ENCODE measurements around the gene CYP8B1. TPM values are rescaled to one million over a fixed set of nuclear protein-coding genes. Genes with fewer than 3 reads are reported as not detected.

The CYP8B1 gene
- total RNA-seq, 1 experiment from 2014 or later: not detected

DNA sequence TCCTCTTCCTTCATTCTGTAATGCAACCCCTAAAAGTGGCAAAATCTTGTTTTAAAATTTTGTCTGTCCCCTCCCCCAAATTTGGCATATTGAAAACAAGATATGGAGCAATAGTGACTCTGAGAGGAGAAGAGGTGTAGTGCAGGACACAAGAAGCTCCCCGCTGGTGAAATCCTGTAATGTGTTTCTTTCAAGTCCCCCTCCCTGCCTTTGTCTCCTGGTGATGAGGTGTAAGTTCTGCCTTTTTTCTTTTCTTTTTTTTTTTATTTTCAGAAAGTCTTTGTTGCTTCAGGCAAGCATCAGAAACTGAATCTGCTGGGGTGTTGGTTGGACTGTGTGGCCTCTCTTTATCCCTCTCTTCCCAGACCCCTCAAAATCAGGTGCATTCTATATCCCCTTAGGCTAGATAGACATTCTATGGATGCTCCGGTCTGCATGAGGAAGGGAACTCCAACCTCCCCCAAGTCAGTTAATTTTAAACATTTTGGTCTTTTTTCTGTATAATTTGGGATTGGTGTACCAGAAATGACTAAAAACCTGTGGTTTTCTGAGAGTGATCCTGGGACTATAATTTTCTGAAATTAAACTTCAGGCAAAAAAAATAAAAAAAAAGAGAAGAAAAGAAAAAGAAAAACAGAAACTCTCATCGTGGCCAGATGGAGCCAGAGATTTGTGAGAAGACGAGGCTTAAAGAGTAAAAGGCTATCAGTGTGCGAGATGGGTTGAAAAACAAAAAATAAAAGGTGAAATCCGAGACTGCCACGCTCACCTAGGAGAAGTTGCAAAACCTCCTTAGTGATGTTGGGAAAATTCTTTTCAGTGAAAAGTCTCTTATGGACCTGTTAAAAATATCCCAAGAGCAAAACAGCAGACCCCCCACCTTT, 45.0 kb downstream of the CYP8B1 start:
- Mint-ChIP-seq H3K9me3 (ENCODE audit: unreplicated experiment) (no peaks in the 10 kb centered on the region), H3K4me3 (ENCODE audit: unreplicated experiment) (no peak overlapping the region), H3K27me3 (ENCODE audit: insufficient read depth, unreplicated experiment) (no peaks in the 10 kb centered on the region), H3K27ac (ENCODE audit: low read depth, unreplicated experiment) (no peak overlapping the region), H3K4me1 (ENCODE audit: insufficient read depth, unreplicated experiment) (peaks cover 47% of the 10 kb centered on the region), H3K36me3 (ENCODE audit: insufficient read depth, unreplicated experiment) (no peaks in the 10 kb centered on the region)
- peak; percentile 63 for DNase-seq (ENCODE audit: unreplicated experiment)
- BruUV-seq (replicated peaks): no TSS peak
- TF ChIP-seq CTCF (IDR thresholded peaks at IDR 0.05; ENCODE audit: unreplicated experiment): peak; percentile 72
- ChIA-PET POLR2A (interaction anchor here (0.6 to 2.8 kb wide), 6 partner anchors 27 to 386 kb away, joined by 3 to 16 read pairs (median 9); partner anchors contain the start of gene HIGD1A), CTCF (interaction anchor here (0.6 to 1.9 kb wide), 23 partner anchors 8 to 1976 kb away, joined by 3 to 17 read pairs (median 3); partner anchors contain the start of genes ACKR2 and SEC22C)
- intact Hi-C loops (cut with micrococcal nuclease): loop anchor here (1.0 to 5.0 kb wide), 6 partner anchors 50 to 573 kb away; partner anchors contain the start of gene SEC22C

DNA sequence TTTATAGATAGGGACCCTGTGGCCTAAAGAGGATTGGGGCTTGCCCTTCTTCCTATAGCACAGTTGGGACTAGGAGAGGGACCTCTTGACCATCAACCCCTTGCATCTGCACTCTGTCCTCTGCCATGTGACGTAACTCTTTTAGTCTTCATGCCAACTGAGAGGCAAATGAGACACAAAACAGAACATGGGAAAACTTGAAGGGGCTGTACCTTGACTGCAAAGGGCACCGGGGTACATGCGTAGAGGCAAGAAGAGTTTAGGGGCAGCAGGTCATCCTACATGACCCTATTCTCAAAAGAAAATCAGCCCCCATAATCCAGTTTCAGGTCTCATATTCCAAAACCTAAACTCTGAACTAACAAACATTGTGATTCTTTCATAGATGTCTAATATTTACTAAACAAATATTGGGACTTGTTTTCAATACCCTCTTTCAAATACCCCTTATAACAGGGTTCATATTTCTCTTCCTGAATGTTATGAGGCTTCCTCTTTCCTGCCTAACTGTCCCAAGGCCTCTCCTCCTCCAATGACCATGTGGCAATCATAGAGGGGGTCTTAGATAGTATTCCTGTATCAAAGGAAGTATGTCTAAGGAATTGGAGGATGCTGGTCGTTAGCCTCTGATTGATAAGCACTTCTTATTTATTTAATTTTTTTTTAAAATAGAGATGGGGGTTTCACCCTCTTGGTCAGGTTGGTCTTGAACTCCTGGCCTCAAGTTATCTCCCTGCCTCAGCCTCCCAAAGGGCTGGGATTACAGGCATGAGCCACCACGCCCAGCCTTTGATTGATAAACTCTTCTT, 45.8 kb downstream of the CYP8B1 start:
- POLR2A ChIA-PET: interaction anchor here (0.6 to 2.8 kb wide), 8 partner anchors 13 to 385 kb away, joined by 3 to 16 read pairs (median 10); partner anchors contain the start of gene HIGD1A

GRCh38 chr3:42829083-42829627, 46.5 kb downstream of the CYP8B1 start:
- Mint-ChIP-seq H3K27me3 (ENCODE audit: insufficient read depth, unreplicated experiment) (no peaks in the 10 kb centered on the region), H3K27ac (ENCODE audit: low read depth, unreplicated experiment) (peak overlapping the region; percentile 28), H3K36me3 (ENCODE audit: insufficient read depth, unreplicated experiment) (no peaks in the 10 kb centered on the region), H3K9me3 (ENCODE audit: unreplicated experiment) (no peaks in the 10 kb centered on the region), H3K4me1 (ENCODE audit: insufficient read depth, unreplicated experiment) (peaks cover 58% of the 10 kb centered on the region), H3K4me3 (ENCODE audit: unreplicated experiment) (no peak overlapping the region)
- no peak for TF ChIP-seq CTCF (IDR thresholded peaks at IDR 0.05; ENCODE audit: unreplicated experiment)
- intact Hi-C loops (cut with micrococcal nuclease): no loop called here
- no TSS peak for BruUV-seq (replicated peaks)
- POLR2A ChIA-PET: interaction anchor here (0.6 to 1.2 kb wide), 3 partner anchors 12 to 50 kb away, joined by 3 to 13 read pairs (median 8); partner anchors contain the start of gene HIGD1A
- CTCF ChIA-PET: interaction anchor here (0.7 to 1.3 kb wide), 9 partner anchors 10 to 287 kb away, joined by 3 to 20 read pairs (median 4); no protein-coding TSS in a partner anchor
- DNase-seq (ENCODE audit: unreplicated experiment): peak; percentile 62

More for the DNA sequence above, 45.8 kb downstream of the CYP8B1 start:
- intact Hi-C loops (cut with micrococcal nuclease): loop anchor here (2.0 to 5.0 kb wide), 5 partner anchors 49 to 573 kb away; partner anchors contain the start of gene SEC22C
- H3K4me1 Mint-ChIP-seq (ENCODE audit: insufficient read depth, unreplicated experiment): peaks cover 53% of the 10 kb centered on the region
- no peak for DNase-seq (ENCODE audit: unreplicated experiment)
- BruUV-seq (replicated peaks): no TSS peak
- no peak for TF ChIP-seq CTCF (IDR thresholded peaks at IDR 0.05; ENCODE audit: unreplicated experiment)
- H3K27ac Mint-ChIP-seq (ENCODE audit: low read depth, unreplicated experiment): no peak overlapping the region
- no peaks in the 10 kb centered on the region for H3K27me3 Mint-ChIP-seq (ENCODE audit: insufficient read depth, unreplicated experiment)
- no peaks in the 10 kb centered on the region for H3K9me3 Mint-ChIP-seq (ENCODE audit: unreplicated experiment)
- no peaks in the 10 kb centered on the region for H3K36me3 Mint-ChIP-seq (ENCODE audit: insufficient read depth, unreplicated experiment)
- no peak overlapping the region for H3K4me3 Mint-ChIP-seq (ENCODE audit: unreplicated experiment)
- CTCF ChIA-PET: interaction anchor here (0.6 to 1.9 kb wide), 20 partner anchors 9 to 600 kb away, joined by 3 to 20 read pairs (median 4); partner anchors contain the start of gene ACKR2

Measured in MCF 10A (cell line).